Right hindlimb (tissue), 1 donor: Measurements from ENCODE around the gene SUDS3.

Source experiments
- DNase-seq: peaks from one replicate; pipeline ENCODE4 v3.0.0-alpha.2; 2018

SUDS3 gene

DNA sequence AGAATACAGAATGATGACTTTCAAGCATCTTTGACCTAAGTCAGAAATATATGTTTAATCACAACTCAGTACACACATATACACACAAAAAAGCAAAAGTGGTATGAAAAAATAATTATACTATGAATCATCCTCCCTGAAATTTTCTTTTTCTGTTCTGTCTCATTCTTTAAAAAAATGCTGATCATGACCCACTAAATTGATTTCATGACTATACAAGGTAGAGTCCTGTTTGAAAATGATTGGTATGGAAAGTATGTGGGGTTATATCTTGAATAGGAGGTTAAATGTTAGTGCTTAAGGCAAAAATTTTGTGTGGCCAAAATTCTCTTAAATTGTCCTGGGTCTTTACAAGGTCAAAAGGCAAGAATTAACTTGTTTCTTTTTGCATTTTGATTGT is 80.4 kb downstream of the SUDS3 start:
- DNase-seq: no peak

DNA sequence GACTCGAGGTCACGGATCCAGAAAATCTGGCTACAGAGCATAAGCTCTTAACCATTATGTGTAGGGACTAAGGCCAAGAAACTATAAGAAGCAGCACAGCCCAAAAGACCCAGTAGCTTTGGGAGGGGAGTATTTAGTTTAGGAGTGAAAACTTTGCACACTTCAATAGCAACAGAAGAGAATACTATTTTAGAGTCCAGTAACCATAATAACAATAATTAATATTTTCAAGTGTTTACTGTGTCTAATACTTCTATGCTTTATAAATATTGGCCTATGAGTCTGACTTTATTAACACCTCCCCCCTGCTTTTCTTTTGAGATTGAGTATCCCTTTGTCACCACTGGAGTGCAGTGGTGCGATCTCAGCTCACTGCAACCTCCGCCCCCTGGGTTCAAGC is 82.8 kb downstream of the SUDS3 start:
- no peak for DNase-seq

GRCh38 chr12:118463677-118464076 is 87.3 kb downstream of the SUDS3 start:
- no peak for DNase-seq

DNA sequence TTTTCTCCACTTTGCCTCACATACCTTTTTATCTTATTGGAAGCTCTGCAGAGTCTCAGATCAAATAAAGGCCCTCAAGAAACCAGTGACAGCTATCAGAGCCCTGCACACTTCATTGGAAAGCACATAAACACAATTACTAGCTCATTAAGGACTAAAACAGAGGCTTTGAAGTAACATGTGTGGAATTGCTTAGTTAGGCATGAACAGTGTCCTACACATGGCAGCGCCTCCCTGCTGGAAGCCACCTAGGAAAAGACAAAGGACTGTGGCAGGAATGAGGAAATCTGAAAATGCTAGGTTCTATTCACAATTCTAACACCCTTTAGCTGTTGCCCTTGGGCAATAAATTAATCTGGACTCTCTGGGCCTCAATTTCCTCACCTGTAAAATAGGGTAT is 89.4 kb downstream of the SUDS3 start:
- no peak for DNase-seq
